ENCODE results near the gene TMEM231.

DNA sequence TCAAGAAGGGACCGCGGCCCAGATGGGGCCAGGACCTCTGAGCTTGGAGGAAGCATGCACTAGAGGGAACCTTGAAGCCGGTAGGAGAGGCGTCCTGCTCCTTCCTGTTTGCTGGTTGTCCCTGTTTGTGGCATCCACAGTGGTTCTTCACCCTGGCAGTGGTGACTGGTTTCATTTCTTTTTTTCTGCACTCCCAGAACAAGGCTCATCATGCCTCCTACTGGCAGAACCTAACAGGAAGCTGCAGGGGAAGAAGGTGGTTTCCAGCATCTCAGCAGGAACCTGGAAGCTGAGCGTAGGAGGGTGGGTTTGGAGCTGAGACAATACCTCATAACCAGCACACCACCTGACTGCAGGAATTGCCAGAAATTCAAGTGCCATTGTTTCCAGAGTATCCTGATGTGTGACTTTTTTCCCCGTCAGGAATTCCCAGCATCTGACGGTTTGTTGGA, 5.8 kb downstream of the TMEM231 start:
- TF ChIP-seq SIN3A (IDR thresholded peaks at IDR 0.05; ENCODE audit: borderline replicate concordance, insufficient read depth, low read length) (no peak), TAF1 (IDR thresholded peaks at IDR 0.05; ENCODE audit: borderline replicate concordance, insufficient read depth, low read length) (no peak), POLR2AphosphoS5 (IDR thresholded peaks at IDR 0.05; ENCODE audit: low read depth, low read length) (no peak), FOXP2 (optimal IDR thresholded peaks at IDR 0.05; ENCODE audit: borderline replicate concordance, extremely low read depth, extremely low read length, insufficient read depth) (no peak)
- TF ChIP-seq, protein P1, sequence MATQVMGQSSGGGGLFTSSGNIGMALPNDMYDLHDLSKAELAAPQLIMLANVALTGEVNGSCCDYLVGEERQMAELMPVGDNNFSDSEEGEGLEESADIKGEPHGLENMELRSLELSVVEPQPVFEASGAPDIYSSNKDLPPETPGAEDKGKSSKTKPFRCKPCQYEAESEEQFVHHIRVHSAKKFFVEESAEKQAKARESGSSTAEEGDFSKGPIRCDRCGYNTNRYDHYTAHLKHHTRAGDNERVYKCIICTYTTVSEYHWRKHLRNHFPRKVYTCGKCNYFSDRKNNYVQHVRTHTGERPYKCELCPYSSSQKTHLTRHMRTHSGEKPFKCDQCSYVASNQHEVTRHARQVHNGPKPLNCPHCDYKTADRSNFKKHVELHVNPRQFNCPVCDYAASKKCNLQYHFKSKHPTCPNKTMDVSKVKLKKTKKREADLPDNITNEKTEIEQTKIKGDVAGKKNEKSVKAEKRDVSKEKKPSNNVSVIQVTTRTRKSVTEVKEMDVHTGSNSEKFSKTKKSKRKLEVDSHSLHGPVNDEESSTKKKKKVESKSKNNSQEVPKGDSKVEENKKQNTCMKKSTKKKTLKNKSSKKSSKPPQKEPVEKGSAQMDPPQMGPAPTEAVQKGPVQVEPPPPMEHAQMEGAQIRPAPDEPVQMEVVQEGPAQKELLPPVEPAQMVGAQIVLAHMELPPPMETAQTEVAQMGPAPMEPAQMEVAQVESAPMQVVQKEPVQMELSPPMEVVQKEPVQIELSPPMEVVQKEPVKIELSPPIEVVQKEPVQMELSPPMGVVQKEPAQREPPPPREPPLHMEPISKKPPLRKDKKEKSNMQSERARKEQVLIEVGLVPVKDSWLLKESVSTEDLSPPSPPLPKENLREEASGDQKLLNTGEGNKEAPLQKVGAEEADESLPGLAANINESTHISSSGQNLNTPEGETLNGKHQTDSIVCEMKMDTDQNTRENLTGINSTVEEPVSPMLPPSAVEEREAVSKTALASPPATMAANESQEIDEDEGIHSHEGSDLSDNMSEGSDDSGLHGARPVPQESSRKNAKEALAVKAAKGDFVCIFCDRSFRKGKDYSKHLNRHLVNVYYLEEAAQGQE (IDR thresholded peaks at IDR 0.05; ENCODE audit: insufficient read depth in 1 of 2, low read depth in 2 of 2, low read length in 2 of 2): no peak
